LNCAP (cell line): ENCODE results near the gene EXD3.

ENCODE experiments used
- TF ChIP-seq, protein P1 (sequence below): fragments of 450-650 bp; IDR thresholded peaks from 2 replicates; pipeline ENCODE4 v1.5.1; 2017; ENCODE audit warnings: mild to moderate bottlenecking

Gene EXD3

DNA sequence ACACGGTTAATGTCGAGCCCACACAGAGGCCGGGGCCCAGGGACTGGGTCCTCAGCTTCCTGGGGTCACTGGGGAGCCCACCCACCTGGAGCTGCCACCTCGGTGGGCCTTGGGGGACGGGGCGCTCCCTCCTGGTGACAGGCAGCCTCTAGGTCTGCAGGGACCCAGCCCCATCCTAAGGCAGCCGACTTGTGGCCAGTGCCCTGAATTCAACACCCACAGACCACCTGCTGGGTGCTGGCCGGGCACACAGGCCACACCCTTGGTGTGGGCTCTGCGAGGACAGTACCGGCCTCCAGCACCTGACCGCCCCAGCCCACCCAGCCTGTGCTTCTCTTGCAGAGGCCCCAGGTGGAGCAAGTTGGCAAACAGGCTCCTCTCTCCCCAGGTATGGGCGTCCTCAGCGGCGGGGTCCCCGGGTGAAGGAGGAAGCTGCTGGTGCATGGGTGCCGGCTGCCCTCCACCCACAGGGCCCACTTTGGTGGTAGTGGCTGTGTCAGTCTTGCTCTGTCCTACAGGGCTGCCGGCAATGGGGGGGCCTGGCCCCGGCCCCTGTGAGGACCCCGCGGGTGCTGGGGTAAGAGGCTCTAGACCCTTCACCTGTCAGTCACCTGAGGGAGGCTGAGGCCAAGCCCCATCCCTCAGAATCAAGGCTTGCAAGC, 9.9 kb upstream of the EXD3 start:
- TF ChIP-seq, protein P1, sequence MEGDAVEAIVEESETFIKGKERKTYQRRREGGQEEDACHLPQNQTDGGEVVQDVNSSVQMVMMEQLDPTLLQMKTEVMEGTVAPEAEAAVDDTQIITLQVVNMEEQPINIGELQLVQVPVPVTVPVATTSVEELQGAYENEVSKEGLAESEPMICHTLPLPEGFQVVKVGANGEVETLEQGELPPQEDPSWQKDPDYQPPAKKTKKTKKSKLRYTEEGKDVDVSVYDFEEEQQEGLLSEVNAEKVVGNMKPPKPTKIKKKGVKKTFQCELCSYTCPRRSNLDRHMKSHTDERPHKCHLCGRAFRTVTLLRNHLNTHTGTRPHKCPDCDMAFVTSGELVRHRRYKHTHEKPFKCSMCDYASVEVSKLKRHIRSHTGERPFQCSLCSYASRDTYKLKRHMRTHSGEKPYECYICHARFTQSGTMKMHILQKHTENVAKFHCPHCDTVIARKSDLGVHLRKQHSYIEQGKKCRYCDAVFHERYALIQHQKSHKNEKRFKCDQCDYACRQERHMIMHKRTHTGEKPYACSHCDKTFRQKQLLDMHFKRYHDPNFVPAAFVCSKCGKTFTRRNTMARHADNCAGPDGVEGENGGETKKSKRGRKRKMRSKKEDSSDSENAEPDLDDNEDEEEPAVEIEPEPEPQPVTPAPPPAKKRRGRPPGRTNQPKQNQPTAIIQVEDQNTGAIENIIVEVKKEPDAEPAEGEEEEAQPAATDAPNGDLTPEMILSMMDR: no peak

GRCh38 chr9:137431416-137431931, 8.5 kb upstream of the EXD3 start:
- TF ChIP-seq, protein P1: no peak

- TF ChIP-seq, protein P1: no peak
Measured at GRCh38 chr9:137430723-137431415, 7.9 kb upstream of the EXD3 start.

DNA sequence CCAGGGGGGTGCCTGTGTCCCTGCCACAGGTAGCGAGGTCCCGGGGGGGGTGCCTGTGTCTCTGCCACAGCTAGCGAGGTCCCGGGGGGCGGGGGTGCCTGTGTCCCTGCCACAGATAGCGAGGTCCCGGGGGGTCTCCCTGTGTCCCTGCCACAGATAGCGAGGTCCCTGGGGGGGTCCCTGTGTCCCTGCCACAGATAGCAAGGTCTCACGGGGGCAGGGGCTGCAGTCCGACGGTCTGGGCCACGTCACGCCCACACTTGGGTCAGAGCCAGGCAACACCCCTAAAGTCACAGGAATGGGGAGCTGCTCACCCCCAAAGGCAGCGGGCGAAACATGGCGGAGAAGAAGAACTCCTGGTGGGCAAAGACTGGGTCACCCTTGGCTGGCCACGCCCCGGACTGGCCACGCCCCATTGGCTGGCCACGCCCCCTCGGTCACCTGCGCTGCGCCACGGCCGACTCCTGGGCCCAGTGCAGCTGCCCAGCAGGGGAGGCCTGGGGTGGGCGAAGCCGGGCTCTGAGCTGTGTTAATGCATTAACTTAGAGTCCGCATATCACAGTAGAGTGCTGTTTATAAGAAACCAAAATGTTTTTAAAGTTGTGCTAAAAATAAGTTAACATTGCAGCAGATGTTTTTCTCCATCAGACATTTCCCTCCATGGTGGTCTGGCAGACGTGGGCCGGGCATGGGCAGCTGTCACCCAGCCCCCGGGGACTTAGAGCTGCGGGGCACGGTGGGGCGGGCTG, 7.2 kb upstream of the EXD3 start:
- TF ChIP-seq, protein P1: no peak

DNA sequence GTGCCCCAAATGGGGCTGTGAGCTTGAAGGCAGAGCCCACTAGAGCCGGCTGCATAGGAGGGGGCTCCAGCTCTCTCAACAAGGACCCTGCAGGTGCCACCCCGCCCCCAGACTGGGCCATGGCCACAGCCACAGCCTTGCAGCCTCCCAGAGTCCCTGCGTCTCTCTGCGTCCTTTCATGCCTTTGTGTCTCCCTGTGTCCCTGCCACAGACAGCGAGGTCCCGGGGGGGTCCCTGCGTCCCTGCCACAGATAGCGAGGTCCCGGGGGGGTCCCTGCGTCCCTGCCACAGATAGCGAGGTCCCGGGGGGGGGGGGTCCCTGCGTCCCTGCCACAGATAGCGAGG, 6.6 kb upstream of the EXD3 start:
- TF ChIP-seq, protein P1: no peak

- TF ChIP-seq, protein P1: no peak
Measured at GRCh38 chr9:137428841-137429545, 6.0 kb upstream of the EXD3 start.

- TF ChIP-seq, protein P1: no peak
Measured at GRCh38 chr9:137428311-137428630, 5.3 kb upstream of the EXD3 start.
